Muscle of back (tissue), 13 donors: ENCODE results near the gene SLC29A4. TPM values are rescaled to one million over a fixed set of nuclear protein-coding genes. Genes with fewer than 3 reads are reported as not detected.
"Not testable (repeated sequence)": the region's sequence is repeated elsewhere in the genome, so short reads cannot be mapped to it uniquely, and the experiment has no call there.

ENCODE experiments used
- DNase-seq, 3 donors: peaks; one replicate each; pipeline versions ENCODE4 v3.0.0 to v3.0.0-alpha.2; 2013
- long read RNA-seq, 9 donors: transcript quantifications; one replicate each; lab custom pipeline, GENCODE V29; 2026
- polyA plus RNA-seq, 10 donors: library from polyadenylated mRNA; unstranded; fragments of 120-200 nt; gene quantifications; one replicate each; pipeline ENCODE4 v1.2.1, GENCODE V29; 2013; ENCODE audit not compliant: insufficient read length in 10 of 10

Gene SLC29A4
- 10 to 100 TPM; 18.4 to 31.3 (median 25.5) TPM for polyA plus RNA-seq
- long read RNA-seq, donor 1, full-length matches to known transcripts: 5 of 13 reads
- long read RNA-seq, donor 1, partial matches to known transcripts: 8 of 13 reads
- long read RNA-seq, donor 1, other reads (novel, unspliced or antisense): 0 of 13 reads
- long read RNA-seq, donor 2: 0 reads
- long read RNA-seq, donor 3: 0 reads
- long read RNA-seq, donor 4, full-length matches to known transcripts: 4 of 4 reads
- long read RNA-seq, donor 4, partial matches to known transcripts: 0 of 4 reads
- long read RNA-seq, donor 4, other reads (novel, unspliced or antisense): 0 of 4 reads
- long read RNA-seq, donor 5, full-length matches to known transcripts: 1 of 15 reads
- long read RNA-seq, donor 5, partial matches to known transcripts: 14 of 15 reads
- long read RNA-seq, donor 5, other reads (novel, unspliced or antisense): 0 of 15 reads
- long read RNA-seq, donor 6, full-length matches to known transcripts: 2 of 2 reads
- long read RNA-seq, donor 6, partial matches to known transcripts: 0 of 2 reads
- long read RNA-seq, donor 6, other reads (novel, unspliced or antisense): 0 of 2 reads
- long read RNA-seq, donor 7, full-length matches to known transcripts: 3 of 3 reads
- long read RNA-seq, donor 7, partial matches to known transcripts: 0 of 3 reads
- long read RNA-seq, donor 7, other reads (novel, unspliced or antisense): 0 of 3 reads
- long read RNA-seq, donor 8, full-length matches to known transcripts: 2 of 2 reads
- long read RNA-seq, donor 8, partial matches to known transcripts: 0 of 2 reads
- long read RNA-seq, donor 8, other reads (novel, unspliced or antisense): 0 of 2 reads
- long read RNA-seq, donor 9, partial matches to known transcripts: 0 of 1 reads
- long read RNA-seq, donor 9, other reads (novel, unspliced or antisense): 0 of 1 reads

DNA sequence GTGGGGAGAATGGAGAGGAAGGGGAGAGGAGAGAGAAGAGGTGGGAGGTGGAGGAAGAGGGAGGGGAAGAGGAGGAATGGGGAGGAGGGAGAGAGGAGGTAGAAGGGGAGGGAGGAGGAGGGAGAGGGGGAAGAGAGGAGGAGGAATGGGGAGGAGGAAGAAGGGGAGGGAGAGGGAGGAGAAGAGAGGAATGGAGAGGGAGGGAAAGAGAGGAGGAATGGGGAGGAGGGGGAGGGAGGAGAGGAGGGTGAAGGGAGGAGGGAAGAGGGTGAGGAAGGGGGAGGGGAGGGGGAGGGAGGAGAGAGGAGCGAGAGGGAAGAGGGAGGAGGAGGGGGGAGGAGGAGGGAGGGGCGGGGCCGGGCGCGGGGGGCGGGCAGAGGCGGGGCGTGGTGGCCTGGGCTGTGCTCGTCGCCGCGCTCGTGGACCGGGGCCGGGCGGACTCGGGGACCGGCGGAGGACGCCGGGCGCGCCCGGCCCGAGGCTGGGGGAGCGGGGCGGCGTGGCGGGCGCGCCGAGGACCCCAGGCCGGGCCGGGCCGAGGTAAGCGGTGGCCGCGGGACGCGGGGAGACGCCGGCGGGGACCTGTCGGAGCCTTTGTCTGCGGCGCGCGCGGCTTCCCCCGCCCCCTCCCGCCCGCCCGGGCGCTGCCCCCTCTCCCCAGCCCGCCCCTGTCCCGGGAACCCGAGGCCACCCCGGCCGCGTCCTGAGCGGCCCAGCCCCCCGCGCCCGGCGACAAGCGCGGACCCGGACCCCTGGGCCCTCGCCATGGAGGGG lies at the start of gene SLC29A4:
Gene SLC29A4, plus strand, starts transcription at position 401 of the 774 bp plus-strand sequence. CDS start 4,874 bp downstream, outside the sequence.
- peak in 2 of 3 donors; percentile 35 to 56 for DNase-seq

DNA sequence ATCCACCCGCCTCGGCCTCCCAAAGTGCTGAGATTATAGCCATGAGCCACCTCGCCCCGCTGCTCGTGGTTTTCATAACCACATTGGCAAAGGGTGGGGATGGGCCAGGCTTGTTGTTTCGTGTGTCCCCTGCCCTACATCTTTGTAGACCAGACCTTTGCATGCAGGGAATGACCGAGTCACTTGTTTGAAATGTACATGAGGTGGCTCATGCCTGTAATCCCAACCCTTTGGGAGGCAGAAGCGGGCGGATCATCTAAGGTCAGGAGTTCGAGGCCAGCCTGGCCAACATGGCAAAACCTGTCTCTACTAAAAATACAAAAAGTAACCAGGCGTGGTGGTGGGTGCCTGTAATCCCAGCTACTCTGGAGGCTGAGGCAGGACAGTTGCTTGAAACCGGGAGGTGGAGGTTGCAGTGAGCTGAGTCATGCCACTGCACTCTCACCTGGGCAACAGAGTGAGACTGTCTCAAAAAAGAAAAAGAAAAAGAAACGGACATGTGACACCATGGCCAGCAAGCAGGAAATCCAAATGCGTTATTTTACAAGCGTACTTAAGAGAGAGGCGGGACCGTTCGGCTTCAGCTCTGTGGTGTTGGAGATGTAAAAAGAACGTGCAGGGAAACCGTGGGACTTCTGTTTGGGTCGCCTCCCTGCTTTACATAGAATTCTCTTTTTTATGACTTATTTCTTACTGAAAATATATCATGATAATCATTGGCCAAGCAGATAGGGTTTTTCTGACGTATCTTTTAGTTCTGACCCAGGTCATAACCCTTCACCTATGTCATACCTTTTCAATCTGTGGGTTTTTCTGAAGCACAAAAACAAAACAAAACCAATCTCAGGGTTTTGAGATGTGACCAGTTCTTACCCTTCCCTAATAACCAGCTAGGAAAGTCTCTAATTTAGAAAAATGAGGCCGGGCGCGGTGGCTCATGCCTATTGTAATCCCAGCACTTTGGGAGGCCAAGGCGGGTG lies 47.6 kb upstream of the SLC29A4 start:
- no peak for DNase-seq

DNA sequence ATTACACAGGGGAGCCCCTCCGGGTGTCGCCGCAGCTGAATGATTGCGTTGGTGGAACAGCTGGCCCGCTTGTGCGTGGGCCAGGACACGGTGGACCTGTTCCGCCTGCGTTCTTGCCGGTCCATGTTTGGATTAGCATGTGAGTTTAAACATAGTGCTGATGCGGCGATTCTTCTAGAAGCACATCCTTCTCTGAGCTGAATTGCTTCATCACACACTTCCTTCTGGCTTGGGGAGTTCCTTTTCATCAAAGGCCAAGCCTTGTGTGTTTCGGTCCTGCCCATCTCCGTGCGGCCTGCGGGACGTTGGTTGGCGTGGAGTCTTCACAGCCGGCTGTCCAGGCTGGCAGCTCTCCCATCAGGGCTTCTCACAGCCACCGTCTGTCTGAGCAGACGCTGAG lies 45.5 kb upstream of the SLC29A4 start:
- DNase-seq: peak; percentile 30 to 80 (median 42)

DNA sequence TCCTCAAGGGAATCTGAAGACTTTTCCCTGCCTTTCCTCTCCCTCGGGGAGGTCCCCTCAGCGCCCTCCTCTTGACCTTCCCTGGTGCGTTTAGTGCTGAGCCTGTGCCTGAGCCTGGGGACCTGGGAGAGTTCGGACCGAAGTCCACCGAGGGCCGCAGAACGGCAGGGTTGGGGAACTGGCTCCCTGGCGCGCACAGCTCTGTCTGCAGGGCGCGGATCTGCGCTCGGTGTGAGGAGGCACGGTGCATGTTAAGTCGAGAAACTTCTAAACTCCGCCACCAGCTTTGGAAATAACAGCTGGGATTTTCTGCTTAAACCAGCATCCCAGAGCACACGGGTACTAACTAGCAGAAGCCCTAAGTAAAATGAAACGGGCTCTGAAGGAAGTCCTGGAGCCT lies 44.2 kb upstream of the SLC29A4 start:
- DNase-seq: no peak

- DNase-seq: no peak
Measured at GRCh38 chr7:5243261-5243660, 39.5 kb upstream of the SLC29A4 start.

GRCh38 chr7:5248201-5248885 lies 34.4 kb upstream of the SLC29A4 start:
- peak; percentile 68 to 96 (median 89) for DNase-seq

DNA sequence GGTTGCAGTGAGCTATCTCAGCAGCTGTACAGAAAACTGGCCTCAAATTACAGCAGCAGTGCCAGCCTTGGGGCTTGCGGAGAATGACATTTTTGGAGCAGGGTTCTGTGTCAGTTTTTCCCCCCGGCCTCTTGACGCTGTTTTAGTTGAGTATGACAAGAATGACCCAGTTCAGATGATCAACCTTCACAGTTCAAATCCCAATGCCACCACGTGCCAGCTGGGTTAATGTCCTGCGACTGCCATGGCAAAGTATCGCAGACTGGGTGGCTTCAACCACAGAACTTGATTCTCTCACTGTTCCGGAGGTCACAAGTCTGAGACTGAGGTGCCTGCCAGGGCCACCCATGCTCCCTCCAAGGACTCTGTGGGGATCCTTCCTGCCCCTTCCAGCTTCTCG lies 32.0 kb upstream of the SLC29A4 start:
- not testable (repeated sequence) for DNase-seq

DNA sequence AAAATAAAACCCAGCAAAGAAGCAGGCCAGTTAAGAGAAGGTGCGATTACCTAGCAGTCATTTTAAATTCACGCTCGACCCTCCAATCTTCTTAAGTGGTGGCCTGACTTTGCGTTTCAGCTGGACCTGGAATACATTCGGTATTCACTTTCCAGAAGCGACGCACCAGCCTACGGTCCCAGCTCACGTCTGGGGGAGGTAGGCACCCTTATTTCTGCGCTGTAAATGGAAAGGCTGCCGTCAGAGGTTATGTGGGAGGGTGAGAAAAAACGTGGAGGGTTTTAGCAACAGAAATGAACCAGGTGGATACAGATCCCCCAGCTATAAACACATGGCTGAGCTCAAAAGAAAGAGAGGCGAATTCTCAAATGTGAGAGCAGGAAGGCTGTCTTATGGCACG lies 29.2 kb upstream of the SLC29A4 start:
- not testable (repeated sequence) for DNase-seq

DNA sequence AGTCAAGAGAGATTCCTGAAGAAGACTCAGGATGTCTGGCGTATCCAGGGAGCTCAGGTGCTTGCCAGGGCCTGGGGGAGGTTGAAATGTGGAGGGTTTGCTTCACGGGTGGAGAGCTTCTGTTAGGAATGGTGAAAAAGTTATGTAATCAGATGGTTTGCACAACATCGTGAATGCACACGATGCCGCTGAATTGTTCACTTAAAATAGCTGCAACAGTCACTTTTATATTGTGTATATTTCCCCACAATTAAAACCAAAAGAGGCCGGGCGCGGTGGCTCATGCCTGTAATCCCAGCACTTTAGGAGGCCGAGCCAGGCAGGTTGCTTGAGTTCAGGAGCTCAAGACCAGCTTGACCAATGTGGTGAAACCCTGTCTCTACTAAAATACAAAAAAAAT lies 28.4 kb upstream of the SLC29A4 start:
- not testable (repeated sequence) for DNase-seq

GRCh38 chr7:5255832-5256231 lies 26.9 kb upstream of the SLC29A4 start:
- DNase-seq: no peak

DNA sequence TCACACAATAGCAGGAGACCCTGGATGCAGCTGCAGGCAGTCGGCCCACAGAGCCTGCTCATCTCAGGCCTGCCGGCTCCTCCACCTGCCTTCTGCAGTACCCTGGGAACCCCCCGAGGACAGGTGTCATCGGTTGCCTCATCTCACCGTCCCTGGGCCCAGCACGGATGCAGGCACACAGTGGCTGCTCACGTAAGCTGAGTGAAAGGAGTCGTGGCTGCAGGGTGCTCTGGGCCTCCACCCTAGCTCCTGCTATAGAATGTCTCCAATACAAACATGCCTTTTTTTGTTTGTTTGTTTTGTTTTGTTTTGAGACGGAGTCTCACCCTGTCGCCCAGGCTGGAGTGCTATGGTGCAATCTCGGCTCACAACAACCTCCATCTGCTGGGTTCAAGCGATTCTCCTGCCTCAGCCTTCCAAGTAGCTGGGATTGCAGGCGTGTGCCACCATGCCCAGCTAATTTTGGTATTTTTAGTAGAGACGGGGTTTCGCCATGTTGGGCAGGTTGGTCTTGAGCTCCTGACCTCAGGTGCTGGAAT lies 22.1 kb upstream of the SLC29A4 start:
- DNase-seq: not testable (repeated sequence)

DNA sequence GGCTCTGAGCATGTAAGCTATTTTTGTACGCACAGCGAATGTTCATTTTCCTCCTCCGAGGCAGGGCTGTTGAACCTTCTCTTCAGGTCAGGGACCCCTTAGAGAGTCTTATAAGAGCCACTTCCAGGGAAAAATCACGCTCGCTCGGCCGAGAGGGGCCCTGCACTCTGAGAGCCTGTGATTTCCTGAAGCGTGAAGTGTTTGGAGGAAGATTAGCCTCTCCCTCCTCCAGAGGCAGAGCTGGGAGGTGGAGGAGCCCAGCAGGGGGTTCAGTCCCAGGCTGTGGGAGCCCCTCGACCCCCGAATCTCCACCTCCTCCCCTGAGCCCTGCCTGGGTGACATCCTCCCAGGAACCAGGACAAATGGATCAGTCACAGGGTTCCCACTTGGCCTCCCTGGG lies 19.7 kb upstream of the SLC29A4 start:
- DNase-seq: not testable (repeated sequence)

GRCh38 chr7:5265320-5266190 lies 17.2 kb upstream of the SLC29A4 start:
- no peak for DNase-seq

DNA sequence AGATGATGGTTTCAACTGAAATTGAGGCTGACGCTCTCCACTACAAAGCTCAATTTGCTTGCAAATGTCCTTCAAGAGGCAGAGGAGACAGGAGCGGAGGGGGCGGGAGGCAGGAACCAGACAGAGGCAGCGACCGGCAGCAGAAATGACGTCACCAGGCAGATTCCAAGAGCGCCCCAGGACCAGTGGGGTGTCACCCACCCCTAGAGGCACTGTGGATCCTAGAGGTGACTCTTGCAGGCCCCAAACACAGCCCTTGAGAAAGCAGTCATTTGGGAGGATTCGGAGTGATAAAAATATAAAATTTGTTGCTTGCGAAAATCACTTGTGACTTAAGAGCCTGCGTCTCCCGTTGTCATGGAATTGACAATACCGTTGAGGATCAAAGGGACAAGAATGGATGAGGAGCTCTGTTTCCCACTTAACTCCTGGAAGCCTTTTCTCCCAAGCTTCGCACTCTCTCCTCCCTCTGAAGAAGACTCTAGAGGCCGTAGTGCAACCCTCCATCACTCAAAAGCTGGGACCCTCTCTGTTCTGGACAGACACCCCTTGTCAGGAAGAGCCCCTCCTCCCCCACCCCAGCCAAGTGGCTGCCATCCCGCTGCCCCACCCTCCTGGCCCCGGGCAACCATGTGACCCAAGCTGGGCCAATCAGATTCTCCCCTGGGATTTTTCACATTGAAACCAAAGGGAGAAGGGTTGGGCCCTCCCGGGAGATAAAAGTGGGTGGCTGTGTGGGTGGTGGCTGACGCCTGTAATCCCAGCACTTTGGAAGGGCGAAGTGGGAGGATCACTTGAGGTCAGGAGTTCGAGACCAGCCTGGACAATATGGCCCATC lies 16.3 kb upstream of the SLC29A4 start:
- no peak for DNase-seq

- DNase-seq: not testable (repeated sequence)
Measured at GRCh38 chr7:5267829-5268228, 14.9 kb upstream of the SLC29A4 start.

DNA sequence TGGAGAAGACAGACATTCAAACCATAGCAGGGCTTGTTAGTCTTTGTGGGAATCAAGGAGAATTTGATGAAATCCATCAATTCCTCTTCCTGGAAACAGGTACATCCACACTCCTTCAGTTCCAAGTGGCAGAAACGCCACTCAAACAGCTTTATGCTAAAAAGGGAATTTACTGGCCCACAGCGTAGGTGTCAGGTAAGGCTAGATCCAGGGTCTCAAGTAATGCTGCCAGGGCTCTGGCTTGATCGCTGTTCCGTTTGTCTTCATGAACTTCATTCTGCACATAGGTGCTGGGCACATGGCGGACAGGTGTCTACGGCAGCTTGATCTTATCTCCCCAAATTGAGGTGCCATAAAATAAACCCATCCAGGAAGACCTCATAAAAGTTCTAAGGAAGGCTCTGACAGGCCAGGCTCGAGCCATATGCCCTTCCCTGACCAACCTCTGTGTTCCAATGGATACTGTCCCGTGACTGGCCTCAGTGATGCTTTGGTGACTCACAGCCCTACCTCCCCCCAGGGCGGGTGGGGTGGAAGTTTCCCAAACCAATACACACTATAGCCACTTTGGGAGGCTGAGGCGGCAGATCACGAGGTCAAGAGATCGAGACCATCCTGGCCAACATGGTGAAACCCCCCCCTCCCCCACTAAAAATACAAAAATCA lies 12.6 kb upstream of the SLC29A4 start:
- DNase-seq: not testable (repeated sequence)

DNA sequence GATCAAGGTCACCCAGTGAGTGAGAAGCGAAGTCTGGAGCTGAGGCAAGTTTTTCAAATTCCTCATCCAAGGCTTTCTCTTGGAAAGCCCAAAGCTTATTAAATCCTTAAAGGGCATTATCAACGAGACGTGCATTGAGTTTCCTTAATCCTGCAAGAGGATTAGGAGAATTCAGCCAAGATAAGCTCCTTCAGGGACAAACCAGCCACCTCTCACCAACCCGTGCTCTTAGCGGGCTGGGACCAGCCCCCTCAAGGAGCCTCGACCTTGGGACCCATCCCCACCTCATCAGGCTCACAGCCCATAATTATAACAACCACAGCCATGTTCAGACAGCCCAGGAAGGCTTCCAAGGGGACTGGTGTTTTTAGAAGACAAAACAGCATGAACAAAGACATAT lies 12.0 kb upstream of the SLC29A4 start:
- DNase-seq: no peak
